ENCODE measurements around the gene TBX18.

TBX18 gene

DNA sequence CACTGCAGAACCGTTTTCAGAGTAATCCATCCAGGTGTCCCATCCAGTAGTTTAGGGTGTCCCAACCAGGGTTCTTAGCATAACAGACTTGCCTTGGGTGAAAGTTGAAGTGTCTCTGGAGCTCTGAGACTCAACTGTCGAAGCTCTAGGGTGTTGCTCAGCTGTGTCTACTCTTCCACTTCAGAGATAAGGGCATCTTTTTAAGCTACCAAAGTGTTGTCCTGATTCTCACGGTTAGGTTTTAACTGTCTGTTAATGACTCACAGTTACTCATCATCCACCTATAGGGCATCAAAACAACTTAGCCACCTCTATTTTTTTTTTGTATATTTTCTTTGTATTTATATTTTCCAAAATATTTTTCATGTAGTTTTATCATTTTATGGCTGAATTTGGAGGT, 36.9 kb upstream of the TBX18 start:
- Mint-ChIP-seq H3K36me3 (ENCODE audit: low read depth) (no peaks in the 10 kb centered on the region), H3K4me1 (no peaks in the 10 kb centered on the region), H3K9me3 (peaks cover 6% of the 10 kb centered on the region), H3K27me3 (ENCODE audit: low read depth, poor library complexity) (peaks cover 11% of the 10 kb centered on the region), H3K27ac (no peak overlapping the region), H3K4me3 (no peak overlapping the region)
- no peak for DNase-seq
- TF ChIP-seq, protein P1, sequence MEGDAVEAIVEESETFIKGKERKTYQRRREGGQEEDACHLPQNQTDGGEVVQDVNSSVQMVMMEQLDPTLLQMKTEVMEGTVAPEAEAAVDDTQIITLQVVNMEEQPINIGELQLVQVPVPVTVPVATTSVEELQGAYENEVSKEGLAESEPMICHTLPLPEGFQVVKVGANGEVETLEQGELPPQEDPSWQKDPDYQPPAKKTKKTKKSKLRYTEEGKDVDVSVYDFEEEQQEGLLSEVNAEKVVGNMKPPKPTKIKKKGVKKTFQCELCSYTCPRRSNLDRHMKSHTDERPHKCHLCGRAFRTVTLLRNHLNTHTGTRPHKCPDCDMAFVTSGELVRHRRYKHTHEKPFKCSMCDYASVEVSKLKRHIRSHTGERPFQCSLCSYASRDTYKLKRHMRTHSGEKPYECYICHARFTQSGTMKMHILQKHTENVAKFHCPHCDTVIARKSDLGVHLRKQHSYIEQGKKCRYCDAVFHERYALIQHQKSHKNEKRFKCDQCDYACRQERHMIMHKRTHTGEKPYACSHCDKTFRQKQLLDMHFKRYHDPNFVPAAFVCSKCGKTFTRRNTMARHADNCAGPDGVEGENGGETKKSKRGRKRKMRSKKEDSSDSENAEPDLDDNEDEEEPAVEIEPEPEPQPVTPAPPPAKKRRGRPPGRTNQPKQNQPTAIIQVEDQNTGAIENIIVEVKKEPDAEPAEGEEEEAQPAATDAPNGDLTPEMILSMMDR (IDR thresholded peaks at IDR 0.05) = no peak

DNA sequence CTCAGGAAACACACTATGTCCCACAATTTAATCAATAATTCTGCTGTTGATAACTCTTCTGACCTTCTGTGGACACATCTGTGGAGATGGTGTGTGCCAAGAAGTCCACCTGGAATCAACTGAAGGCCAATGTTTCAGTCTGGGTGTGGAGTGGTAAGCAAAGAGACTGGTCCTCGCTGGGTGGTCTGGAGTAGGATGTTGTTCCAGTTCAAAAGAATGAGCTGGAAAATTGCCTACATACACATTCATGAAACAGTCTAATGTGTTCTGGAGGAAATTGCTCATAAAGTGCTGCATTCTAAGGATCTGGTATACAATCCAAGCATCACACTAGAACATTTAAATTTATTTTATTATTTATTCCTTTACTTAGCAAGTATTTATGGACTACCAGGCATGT, 33.9 kb upstream of the TBX18 start:
- H3K27me3 Mint-ChIP-seq (ENCODE audit: low read depth, poor library complexity) = peaks cover 7% of the 10 kb centered on the region
- TF ChIP-seq, protein P1 (IDR thresholded peaks at IDR 0.05) = no peak
- H3K27ac Mint-ChIP-seq = no peak overlapping the region
- peaks cover 20% of the 10 kb centered on the region for H3K9me3 Mint-ChIP-seq
- H3K4me3 Mint-ChIP-seq = no peak overlapping the region
- no peak for DNase-seq
- no peaks in the 10 kb centered on the region for H3K36me3 Mint-ChIP-seq (ENCODE audit: low read depth)
- no peaks in the 10 kb centered on the region for H3K4me1 Mint-ChIP-seq

- TF ChIP-seq, protein P1 (IDR thresholded peaks at IDR 0.05) = no peak
- Mint-ChIP-seq H3K27ac (no peak overlapping the region), H3K4me1 (no peaks in the 10 kb centered on the region), H3K36me3 (ENCODE audit: low read depth) (no peaks in the 10 kb centered on the region), H3K4me3 (no peak overlapping the region), H3K9me3 (peaks cover 20% of the 10 kb centered on the region), H3K27me3 (ENCODE audit: low read depth, poor library complexity) (peaks cover 7% of the 10 kb centered on the region)
- DNase-seq = no peak
Observed at GRCh38 chr6:84796343-84796742, 31.9 kb upstream of the TBX18 start.

DNA sequence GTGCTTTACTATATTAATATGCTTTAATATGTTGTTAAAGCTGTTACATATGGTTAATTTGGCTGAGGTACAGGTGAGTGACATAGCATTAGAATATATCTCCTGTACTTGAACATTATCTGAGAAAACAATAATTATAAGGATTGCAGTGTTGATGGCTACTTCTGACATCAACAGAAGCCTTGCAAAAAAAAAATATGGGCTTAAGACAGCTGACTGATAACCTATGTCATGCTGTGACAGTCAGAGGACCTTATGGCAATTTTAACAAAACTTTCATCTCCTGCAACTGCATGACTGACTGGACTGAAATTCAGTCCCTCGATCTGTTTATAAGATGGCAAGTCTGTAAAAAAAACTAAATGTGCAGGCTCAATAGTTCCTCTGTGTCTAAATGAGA, 27.5 kb upstream of the TBX18 start:
- Mint-ChIP-seq H3K9me3 (peaks cover 20% of the 10 kb centered on the region), H3K27me3 (ENCODE audit: low read depth, poor library complexity) (peaks cover 4% of the 10 kb centered on the region), H3K36me3 (ENCODE audit: low read depth) (no peaks in the 10 kb centered on the region), H3K4me1 (no peaks in the 10 kb centered on the region), H3K27ac (no peak overlapping the region), H3K4me3 (no peak overlapping the region)
- DNase-seq = no peak
- TF ChIP-seq, protein P1 (IDR thresholded peaks at IDR 0.05) = no peak

DNA sequence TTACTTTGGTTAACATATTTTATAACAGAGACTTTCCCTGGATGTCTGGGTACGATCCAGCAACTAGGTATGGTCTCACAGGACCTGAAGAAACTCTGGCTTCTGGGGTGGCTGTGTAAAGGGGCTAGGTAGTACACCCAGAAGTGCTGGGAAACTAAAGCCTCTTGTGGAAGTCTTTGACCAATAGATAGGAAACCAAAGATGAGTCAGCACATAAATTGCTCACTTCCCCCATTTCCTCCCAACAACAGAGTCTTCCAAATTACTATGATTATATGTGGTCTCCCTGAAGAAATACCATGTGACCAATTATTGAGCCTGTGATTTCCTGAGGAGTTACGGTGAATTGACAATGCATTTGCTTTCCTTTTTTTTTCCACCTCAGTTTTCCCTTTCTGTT, 26.8 kb upstream of the TBX18 start:
- TF ChIP-seq, protein P1 (IDR thresholded peaks at IDR 0.05) = no peak
- no peak overlapping the region for H3K4me3 Mint-ChIP-seq
- no peak for DNase-seq
- H3K36me3 Mint-ChIP-seq (ENCODE audit: low read depth) = no peaks in the 10 kb centered on the region
- H3K27ac Mint-ChIP-seq = no peak overlapping the region
- H3K9me3 Mint-ChIP-seq = peaks cover 13% of the 10 kb centered on the region
- H3K4me1 Mint-ChIP-seq = no peaks in the 10 kb centered on the region
- peaks cover 4% of the 10 kb centered on the region for H3K27me3 Mint-ChIP-seq (ENCODE audit: low read depth, poor library complexity)

DNA sequence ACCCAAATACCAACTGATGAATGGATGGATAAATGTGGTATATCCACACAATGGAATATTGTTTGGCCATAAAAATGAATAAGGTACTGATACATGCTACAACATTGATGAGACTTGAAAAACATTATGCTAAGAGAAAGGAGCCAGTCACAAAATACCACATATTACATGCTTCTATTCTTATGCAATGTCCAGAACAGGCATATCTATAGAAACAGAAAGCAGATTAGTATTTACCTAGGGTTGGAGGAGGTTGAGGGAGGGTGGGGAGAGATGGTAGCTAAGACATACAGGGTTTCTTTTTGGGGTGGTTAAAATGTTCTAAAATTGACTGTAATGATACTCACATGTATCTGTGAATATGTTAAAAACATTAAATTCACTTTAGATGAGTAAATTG, 24.8 kb upstream of the TBX18 start:
- Mint-ChIP-seq H3K4me1 (no peaks in the 10 kb centered on the region), H3K27ac (no peak overlapping the region), H3K27me3 (ENCODE audit: low read depth, poor library complexity) (peaks cover 17% of the 10 kb centered on the region), H3K36me3 (ENCODE audit: low read depth) (no peaks in the 10 kb centered on the region), H3K9me3 (peaks cover 5% of the 10 kb centered on the region), H3K4me3 (no peak overlapping the region)
- TF ChIP-seq, protein P1 (IDR thresholded peaks at IDR 0.05) = no peak
- no peak for DNase-seq

Data from nephron progenitor cell (in vitro differentiated cells).